Measurements from ENCODE around the gene PPAT.
"Not testable (repeated sequence)": the region's sequence is repeated elsewhere in the genome, so short reads cannot be mapped to it uniquely, and the experiment has no call there.

PPAT gene

DNA sequence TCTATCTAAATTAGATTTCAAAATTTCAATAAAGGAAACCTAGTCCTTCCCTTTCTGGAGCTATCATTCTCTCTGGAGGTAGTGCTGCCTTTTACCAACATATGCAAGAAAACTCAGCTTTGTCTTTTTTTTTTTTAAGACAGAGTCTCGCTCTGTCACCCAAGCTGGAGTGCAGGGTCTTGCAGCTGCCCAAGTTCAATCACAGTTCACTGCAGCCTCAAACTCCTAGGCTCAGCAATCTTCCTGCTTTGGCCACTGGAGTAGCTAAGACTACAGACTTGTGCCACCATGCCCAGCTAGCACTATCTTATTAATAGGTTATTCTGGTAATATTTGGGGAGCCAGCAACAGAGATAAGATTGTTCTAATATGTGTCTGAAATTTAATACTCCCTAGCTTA, 60.5 kb downstream of the PPAT start:
- no peak for DNase-seq

- DNase-seq, result no peak
Observed at GRCh38 chr4:56372774-56373173, 62.6 kb downstream of the PPAT start.

DNA sequence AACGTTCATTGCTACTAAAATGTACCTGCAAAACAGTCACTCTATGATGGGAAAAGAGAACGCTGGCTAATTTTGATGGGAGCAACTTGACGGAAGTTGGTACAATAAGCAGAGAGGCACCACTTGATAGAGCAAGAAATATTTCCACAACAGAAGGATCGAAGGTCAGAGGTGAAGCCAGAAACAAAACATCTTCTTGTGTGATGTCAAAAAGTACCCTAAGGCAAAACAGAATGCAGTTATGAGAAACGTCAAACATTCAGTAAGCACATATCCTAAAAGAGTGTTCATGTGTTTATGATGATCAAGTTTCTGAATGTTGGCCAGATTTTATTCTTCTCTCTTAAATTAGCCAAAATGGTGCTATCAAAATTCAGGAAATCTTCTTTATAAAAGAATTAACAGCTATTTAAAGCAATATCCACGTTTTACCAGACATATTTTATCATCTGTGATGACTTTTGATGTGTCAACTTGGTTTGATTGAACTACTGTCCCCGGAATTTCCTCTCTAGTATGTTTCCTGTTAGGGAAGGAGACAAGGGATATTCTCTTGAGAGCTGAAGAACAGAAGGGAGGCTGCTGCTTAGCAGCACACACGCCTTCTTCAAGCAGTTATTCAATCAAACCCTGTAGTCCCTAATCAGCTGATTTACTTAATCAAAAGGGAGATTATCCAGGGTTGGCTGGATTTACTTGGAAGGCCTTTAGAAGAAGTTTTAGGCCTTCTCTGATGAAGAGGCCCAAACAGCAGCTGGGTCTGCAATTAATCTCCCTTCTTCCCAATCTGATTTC, 63.8 kb downstream of the PPAT start:
- no peak for DNase-seq

GRCh38 chr4:56370377-56370776, 65.0 kb downstream of the PPAT start:
- no peak for DNase-seq

- DNase-seq, result not testable (repeated sequence)
Observed at GRCh38 chr4:56362981-56363380, 72.4 kb downstream of the PPAT start.

GRCh38 chr4:56360071-56360470, 75.3 kb downstream of the PPAT start:
- DNase-seq, result no peak

DNA sequence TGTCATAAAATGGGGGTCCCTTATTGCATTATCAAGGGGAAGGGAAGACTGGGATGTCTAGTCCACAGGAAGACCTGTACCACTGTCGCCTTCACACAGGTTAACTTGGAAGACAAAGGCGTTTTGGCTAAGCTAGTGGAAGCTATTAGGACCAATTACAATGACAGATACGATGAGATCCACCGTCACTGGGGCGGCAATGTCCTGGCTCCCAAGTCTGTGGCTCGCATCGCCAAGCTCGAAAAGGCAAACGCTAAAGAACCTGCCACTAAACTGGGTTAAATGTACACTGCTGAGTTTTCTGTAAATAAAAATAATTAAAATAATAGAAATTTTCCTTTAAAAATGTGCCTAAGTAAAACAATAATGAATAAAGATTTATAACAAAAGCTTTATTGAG, 78.8 kb downstream of the PPAT start:
- no peak for DNase-seq

DNA sequence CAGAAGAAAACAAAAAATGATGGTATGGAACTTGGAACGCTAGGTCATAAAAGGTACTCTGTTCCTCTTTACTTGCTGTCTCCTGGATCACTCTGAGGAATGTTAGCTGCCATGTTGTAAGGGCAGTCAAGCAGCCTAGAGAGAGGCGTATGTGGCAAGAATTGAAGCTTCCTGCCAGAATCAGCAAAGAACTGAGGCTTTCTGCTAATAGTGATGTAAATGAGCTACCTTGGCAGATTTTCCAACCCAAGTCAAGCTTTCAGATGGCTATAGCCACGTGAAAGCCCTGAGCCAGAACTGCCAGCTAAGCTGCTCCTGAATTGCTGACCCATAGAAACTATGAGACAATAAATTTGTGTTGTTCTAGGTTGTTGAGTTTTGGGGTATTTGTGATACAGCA, 86.8 kb downstream of the PPAT start:
- DNase-seq, result no peak

- no peak for DNase-seq
Observed at GRCh38 chr4:56345458-56345857, 90.0 kb downstream of the PPAT start.
